ENCODE results near the gene ATP1B3. TPM values are rescaled to one million over a fixed set of nuclear protein-coding genes. Genes with fewer than 3 reads are reported as not detected.
"Not testable (repeated sequence)": the region's sequence is repeated elsewhere in the genome, so short reads cannot be mapped to it uniquely, and the experiment has no call there.

ATP1B3 gene
- total RNA-seq, 1 donor from 2014 or later: 231 TPM

DNA sequence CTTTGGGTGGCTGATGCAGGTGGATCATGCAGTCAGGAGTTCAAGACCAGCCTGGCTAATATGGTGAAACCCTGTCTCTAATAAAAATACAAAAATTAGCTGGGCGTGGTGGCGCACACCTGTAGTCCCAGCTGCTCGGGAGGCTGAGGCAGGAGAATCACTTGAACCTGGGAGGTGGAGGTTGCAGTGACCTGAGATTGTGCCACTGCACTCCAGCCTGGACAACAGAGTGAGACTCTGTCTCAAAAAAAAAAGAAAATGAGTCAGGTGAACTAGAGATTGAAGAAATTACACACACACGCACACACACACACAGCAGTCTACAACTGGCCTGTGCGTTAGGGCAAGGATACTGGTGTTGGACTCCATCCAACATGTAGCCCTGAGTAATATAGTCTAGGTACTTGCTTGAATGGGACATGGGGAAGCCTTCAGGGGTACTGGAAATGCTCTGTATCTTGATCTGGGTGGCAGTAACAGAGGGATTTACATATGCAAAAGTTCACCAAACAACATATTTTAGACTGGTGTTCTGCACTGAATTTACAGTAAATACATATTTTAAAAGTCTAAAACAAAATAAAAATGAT, 28.2 kb upstream of the ATP1B3 start:
- H3K4me1 Mint-ChIP-seq (ENCODE audit: low read depth); H3K4me3 Mint-ChIP-seq; H3K27me3 Mint-ChIP-seq (ENCODE audit: insufficient read depth); DNase-seq (ENCODE audit: low spot score); H3K27ac Mint-ChIP-seq; intact Hi-C loops (cut with micrococcal nuclease); H3K9me3 Mint-ChIP-seq; H3K36me3 Mint-ChIP-seq (ENCODE audit: low read depth): not testable (repeated sequence)

DNA sequence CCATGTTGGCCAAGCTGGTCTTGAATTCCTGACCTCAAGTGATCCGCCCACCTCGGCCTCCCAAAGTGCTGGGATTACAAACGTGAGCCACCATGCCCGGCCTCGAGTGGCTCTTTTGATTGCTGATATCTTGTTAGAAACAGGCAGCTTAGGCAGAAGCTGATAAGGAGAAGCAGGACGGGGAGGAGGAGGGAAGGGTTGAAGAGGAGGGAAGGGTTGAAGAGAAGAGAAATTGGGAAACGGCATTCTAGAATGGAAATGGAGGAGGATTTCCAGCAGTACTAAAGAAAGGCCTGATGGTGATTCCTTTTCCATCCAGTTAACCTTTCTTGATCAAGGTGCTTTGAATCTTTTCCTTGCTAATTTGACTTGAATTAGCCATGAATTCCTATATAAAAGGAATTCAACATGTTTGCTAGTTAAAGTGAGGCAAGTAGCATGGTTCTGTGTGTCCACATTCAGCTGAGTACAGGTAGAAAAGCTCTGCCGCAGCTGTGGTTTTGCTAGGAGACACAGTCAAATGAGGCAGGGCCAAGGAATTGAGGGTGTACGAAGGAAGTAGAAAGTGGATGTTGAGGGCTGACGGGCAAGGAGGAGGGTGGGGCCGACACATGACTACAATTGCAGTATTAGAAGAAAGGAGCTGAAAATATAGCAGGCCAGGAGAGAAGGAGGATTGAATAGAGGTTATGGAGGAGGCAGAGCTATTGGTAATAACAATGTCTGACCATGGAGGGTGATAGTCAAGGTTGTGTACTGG, 27.2 kb upstream of the ATP1B3 start:
- Mint-ChIP-seq H3K36me3 (ENCODE audit: low read depth) (no peaks in the 10 kb centered on the region), H3K4me1 (ENCODE audit: low read depth) (no peaks in the 10 kb centered on the region), H3K27ac (no peak overlapping the region), H3K27me3 (ENCODE audit: insufficient read depth) (peaks cover 5% of the 10 kb centered on the region), H3K9me3 (no peaks in the 10 kb centered on the region), H3K4me3 (no peak overlapping the region)
- intact Hi-C loops (cut with micrococcal nuclease): no loop called here
- DNase-seq (ENCODE audit: low spot score): no peak

- Mint-ChIP-seq H3K4me1 (ENCODE audit: low read depth) (no peaks in the 10 kb centered on the region), H3K27ac (no peak overlapping the region)
Measured at GRCh38 chr3:141851411-141851810, 25.0 kb upstream of the ATP1B3 start.

GRCh38 chr3:141853081-141853601, 23.3 kb upstream of the ATP1B3 start:
- Mint-ChIP-seq H3K9me3 (no peaks in the 10 kb centered on the region), H3K27ac (no peak overlapping the region), H3K36me3 (ENCODE audit: low read depth) (no peaks in the 10 kb centered on the region), H3K4me1 (ENCODE audit: low read depth) (no peaks in the 10 kb centered on the region), H3K27me3 (ENCODE audit: insufficient read depth) (peaks cover 8% of the 10 kb centered on the region), H3K4me3 (no peak overlapping the region)
- DNase-seq (ENCODE audit: low spot score): no peak
- intact Hi-C loops (cut with micrococcal nuclease): no loop called here

More at GRCh38 chr3:141851411-141851810, 25.0 kb upstream of the ATP1B3 start:
- no peaks in the 10 kb centered on the region for H3K9me3 Mint-ChIP-seq
- peaks cover 8% of the 10 kb centered on the region for H3K27me3 Mint-ChIP-seq (ENCODE audit: insufficient read depth)
- intact Hi-C loops (cut with micrococcal nuclease): no loop called here
- DNase-seq (ENCODE audit: low spot score): no peak
- H3K36me3 Mint-ChIP-seq (ENCODE audit: low read depth): no peaks in the 10 kb centered on the region
- H3K4me3 Mint-ChIP-seq: no peak overlapping the region

DNA sequence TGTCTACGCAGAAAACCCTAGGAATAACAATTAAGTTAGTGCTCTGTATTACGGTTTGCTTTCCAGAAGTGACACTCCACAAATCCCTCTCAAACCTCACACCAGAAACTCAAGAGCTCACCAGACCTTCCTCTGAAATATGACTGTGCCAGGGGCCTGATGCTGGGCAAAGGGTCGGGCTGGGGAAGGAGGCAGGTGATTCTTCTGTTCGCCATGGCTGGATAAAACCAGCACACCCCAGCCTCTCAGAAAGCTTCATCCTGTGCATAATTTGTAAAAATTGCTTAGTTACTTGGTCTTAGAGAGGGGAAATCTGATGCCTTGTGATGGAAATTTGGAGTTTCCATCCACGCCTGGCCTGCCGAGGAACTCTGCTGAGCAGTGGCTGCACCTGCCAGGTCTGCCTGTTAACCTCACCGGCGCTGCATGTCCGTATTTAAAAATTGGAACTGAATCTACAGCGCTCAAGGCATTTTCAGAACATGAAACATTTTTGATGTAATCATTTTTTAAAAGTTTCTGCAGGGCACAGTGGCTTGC, 22.7 kb upstream of the ATP1B3 start:
- H3K27me3 Mint-ChIP-seq (ENCODE audit: insufficient read depth): peaks cover 8% of the 10 kb centered on the region
- no peaks in the 10 kb centered on the region for H3K4me1 Mint-ChIP-seq (ENCODE audit: low read depth)
- no peaks in the 10 kb centered on the region for H3K36me3 Mint-ChIP-seq (ENCODE audit: low read depth)
- H3K9me3 Mint-ChIP-seq: no peaks in the 10 kb centered on the region
- intact Hi-C loops (cut with micrococcal nuclease): no loop called here
- no peak for DNase-seq (ENCODE audit: low spot score)
- H3K4me3 Mint-ChIP-seq: no peak overlapping the region
- H3K27ac Mint-ChIP-seq: no peak overlapping the region

GRCh38 chr3:141854599-141854998, 21.8 kb upstream of the ATP1B3 start:
- Mint-ChIP-seq H3K36me3 (ENCODE audit: low read depth) (no peaks in the 10 kb centered on the region), H3K9me3 (no peaks in the 10 kb centered on the region), H3K27me3 (ENCODE audit: insufficient read depth) (peaks cover 8% of the 10 kb centered on the region), H3K4me3 (no peak overlapping the region), H3K4me1 (ENCODE audit: low read depth) (no peaks in the 10 kb centered on the region), H3K27ac (no peak overlapping the region)
- intact Hi-C loops (cut with micrococcal nuclease): no loop called here
- DNase-seq (ENCODE audit: low spot score): no peak

DNA sequence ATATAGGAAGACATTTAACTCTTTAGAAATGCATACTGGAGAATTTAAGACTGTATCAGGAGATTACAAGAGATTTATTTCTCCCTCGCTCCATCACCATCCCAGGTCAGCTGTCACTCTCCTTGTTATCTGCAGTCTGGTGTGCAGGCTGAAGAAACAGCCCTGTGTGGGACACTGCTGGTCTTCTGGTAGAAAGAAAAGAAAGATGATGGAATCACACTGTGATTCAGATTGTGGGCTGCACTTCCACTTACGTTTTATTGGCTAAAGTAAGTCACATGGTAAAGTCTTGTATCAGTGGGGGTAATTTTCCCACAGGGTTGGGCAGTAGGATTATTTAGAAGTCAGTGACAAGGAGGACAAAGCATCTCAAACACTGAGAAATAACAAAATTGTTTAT, 18.1 kb upstream of the ATP1B3 start:
- DNase-seq (ENCODE audit: low spot score): no peak
- Mint-ChIP-seq H3K9me3 (no peaks in the 10 kb centered on the region), H3K4me3 (no peak overlapping the region), H3K4me1 (ENCODE audit: low read depth) (peaks cover 2% of the 10 kb centered on the region), H3K27me3 (ENCODE audit: insufficient read depth) (peaks cover 8% of the 10 kb centered on the region), H3K36me3 (ENCODE audit: low read depth) (no peaks in the 10 kb centered on the region), H3K27ac (no peak overlapping the region)
- intact Hi-C loops (cut with micrococcal nuclease): no loop called here

GRCh38 chr3:141859651-141860050, 16.8 kb upstream of the ATP1B3 start:
- DNase-seq (ENCODE audit: low spot score): no peak
- no peaks in the 10 kb centered on the region for H3K9me3 Mint-ChIP-seq
- no peak overlapping the region for H3K27ac Mint-ChIP-seq
- peaks cover 6% of the 10 kb centered on the region for H3K4me1 Mint-ChIP-seq (ENCODE audit: low read depth)
- H3K27me3 Mint-ChIP-seq (ENCODE audit: insufficient read depth): peaks cover 3% of the 10 kb centered on the region
- intact Hi-C loops (cut with micrococcal nuclease): no loop called here
- no peaks in the 10 kb centered on the region for H3K36me3 Mint-ChIP-seq (ENCODE audit: low read depth)
- H3K4me3 Mint-ChIP-seq: no peak overlapping the region

GRCh38 chr3:141860086-141860669, 16.3 kb upstream of the ATP1B3 start:
- peaks cover under 1% of the 10 kb centered on the region for H3K27me3 Mint-ChIP-seq (ENCODE audit: insufficient read depth)
- no peaks in the 10 kb centered on the region for H3K9me3 Mint-ChIP-seq
- intact Hi-C loops (cut with micrococcal nuclease): no loop called here
- no peak for DNase-seq (ENCODE audit: low spot score)
- H3K4me1 Mint-ChIP-seq (ENCODE audit: low read depth): peaks cover 6% of the 10 kb centered on the region
- no peaks in the 10 kb centered on the region for H3K36me3 Mint-ChIP-seq (ENCODE audit: low read depth)
- no peak overlapping the region for H3K4me3 Mint-ChIP-seq
- H3K27ac Mint-ChIP-seq: no peak overlapping the region

- Mint-ChIP-seq H3K9me3 (no peaks in the 10 kb centered on the region), H3K27ac (no peak overlapping the region), H3K4me3 (no peak overlapping the region), H3K27me3 (ENCODE audit: insufficient read depth) (no peaks in the 10 kb centered on the region), H3K36me3 (ENCODE audit: low read depth) (no peaks in the 10 kb centered on the region), H3K4me1 (ENCODE audit: low read depth) (peaks cover 6% of the 10 kb centered on the region)
- DNase-seq (ENCODE audit: low spot score): no peak
- intact Hi-C loops (cut with micrococcal nuclease): no loop called here
Measured at GRCh38 chr3:141860766-141861513, 15.5 kb upstream of the ATP1B3 start.

DNA sequence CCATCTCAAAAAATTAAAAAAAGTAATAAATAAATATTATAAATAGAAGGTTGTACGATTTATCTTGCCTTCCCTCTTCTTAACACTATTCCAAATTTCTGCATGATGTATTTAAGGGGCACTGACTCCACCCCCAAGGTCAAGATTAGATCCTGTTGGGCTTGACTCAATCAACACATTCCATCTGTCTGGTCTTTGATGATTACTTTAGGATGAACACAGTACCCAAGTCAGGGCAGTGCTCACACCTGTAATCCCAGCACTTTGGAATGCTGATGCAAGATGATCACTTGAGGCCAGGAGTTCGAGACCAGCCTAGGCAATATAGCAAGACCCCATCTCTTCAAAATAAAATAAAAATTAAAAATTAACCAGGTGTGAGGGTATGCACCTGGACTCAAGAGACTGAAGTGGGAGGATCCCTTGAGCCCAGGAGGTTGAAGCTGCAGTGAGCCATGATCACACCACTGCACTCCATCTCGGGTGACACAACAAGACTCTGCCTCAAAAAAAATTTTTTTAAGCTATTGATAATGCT, 14.1 kb upstream of the ATP1B3 start:
- Mint-ChIP-seq H3K4me3 (no peak overlapping the region), H3K9me3 (no peaks in the 10 kb centered on the region), H3K36me3 (ENCODE audit: low read depth) (no peaks in the 10 kb centered on the region), H3K27me3 (ENCODE audit: insufficient read depth) (no peaks in the 10 kb centered on the region), H3K27ac (no peak overlapping the region), H3K4me1 (ENCODE audit: low read depth) (peaks cover 6% of the 10 kb centered on the region)
- no peak for DNase-seq (ENCODE audit: low spot score)
- intact Hi-C loops (cut with micrococcal nuclease): no loop called here

GRCh38 chr3:141863491-141863890, 13.0 kb upstream of the ATP1B3 start:
- no peak for DNase-seq (ENCODE audit: low spot score)
- no peaks in the 10 kb centered on the region for H3K27me3 Mint-ChIP-seq (ENCODE audit: insufficient read depth)
- H3K36me3 Mint-ChIP-seq (ENCODE audit: low read depth): no peaks in the 10 kb centered on the region
- intact Hi-C loops (cut with micrococcal nuclease): no loop called here
- no peaks in the 10 kb centered on the region for H3K9me3 Mint-ChIP-seq
- no peak overlapping the region for H3K4me3 Mint-ChIP-seq
- H3K4me1 Mint-ChIP-seq (ENCODE audit: low read depth): peaks cover 6% of the 10 kb centered on the region
- no peak overlapping the region for H3K27ac Mint-ChIP-seq

Measured in activated T-helper 1 cell treated with anti-CD3 and anti-CD28 coated beads, Interleukin-12 subunit alpha, Interleukin-12 subunit beta, Interleukin-2, Interleukin-4 antibody, amounts not matched to agents 30 ng/mL and 10 ng/mL and 1 ng/mL, durations not matched to agents 14 hours and 24 hours and 36 hours (primary cell).